HEK293T (cell line): Measurements from ENCODE around the gene MED27.

Experiments
- CTCF ChIA-PET: fragments of 350-600 bp; formaldehyde crosslinking; extraction: SDS; loops from one replicate; lab custom pipeline; 2021; ENCODE audit warnings: antibody characterized with exemption, inconsistent platforms; lab: Yijun Ruan, JAX
- POLR2A ChIA-PET: fragments of 350-600 bp; formaldehyde crosslinking; extraction: SDS; loops from one replicate; lab custom pipeline; 2020; ENCODE audit warnings: antibody characterized with exemption, inconsistent platforms; lab: Yijun Ruan, JAX
- DNase-seq: peaks from one replicate; pipeline ENCODE4 v3.0.0; 2012; ENCODE audit warnings: mixed read lengths; ENCODE audit errors: extremely low spot score
- ARNT ChIP-seq: fragments of 450-650 bp; IDR thresholded peaks from 2 replicates; pipeline ENCODE4 v1.6.1; 2017; ENCODE audit warnings: mild to moderate bottlenecking
- BHLHE40 ChIP-seq: fragments of 450-650 bp; IDR thresholded peaks from 2 replicates; pipeline ENCODE4 v1.6.1; 2016; ENCODE audit warnings: mild to moderate bottlenecking, moderate library complexity, borderline replicate concordance
- CTBP1 ChIP-seq: fragments of 450-650 bp; IDR thresholded peaks from 2 replicates; pipeline ENCODE4 v1.6.1; 2016; ENCODE audit warnings: borderline replicate concordance
- ELF4 ChIP-seq: fragments of 450-650 bp; IDR thresholded peaks from 2 replicates; pipeline ENCODE4 v1.6.1; 2017; ENCODE audit warnings: antibody characterized with exemption
- FOXA1 ChIP-seq: fragments of 450-650 bp; IDR thresholded peaks from 2 replicates; pipeline ENCODE4 v1.6.1; 2016; ENCODE audit warnings: mild to moderate bottlenecking
- FOXK2 ChIP-seq: fragments of 450-650 bp; IDR thresholded peaks from 2 replicates; pipeline ENCODE4 v1.6.1; 2016; ENCODE audit warnings: mild to moderate bottlenecking
- FOXM1 ChIP-seq: fragments of 450-650 bp; IDR thresholded peaks from 2 replicates; pipeline ENCODE4 v1.6.1; 2017; ENCODE audit warnings: mild to moderate bottlenecking, borderline replicate concordance
- HDGF ChIP-seq: fragments of 450-650 bp; IDR thresholded peaks from 2 replicates; pipeline ENCODE4 v1.6.1; 2017; ENCODE audit warnings: antibody characterized with exemption, borderline replicate concordance
- L3MBTL2 ChIP-seq: fragments of 450-650 bp; conservative IDR thresholded peaks from 2 replicates; pipeline ENCODE4 v1.6.1; 2016; ENCODE audit warnings: mild to moderate bottlenecking
- LEF1 ChIP-seq: fragments of 450-650 bp; IDR thresholded peaks from 2 replicates; pipeline ENCODE4 v1.6.1; 2017; ENCODE audit warnings: mild to moderate bottlenecking, borderline replicate concordance
- NFRKB ChIP-seq: fragments of 450-650 bp; IDR thresholded peaks from 2 replicates; pipeline ENCODE4 v1.6.1; 2016; ENCODE audit warnings: mild to moderate bottlenecking, moderate library complexity
- SP1 ChIP-seq: fragments of 450-650 bp; IDR thresholded peaks from 2 replicates; pipeline ENCODE4 v1.6.1; 2017
- SUZ12 ChIP-seq: fragments of 450-650 bp; IDR thresholded peaks from 2 replicates; pipeline ENCODE4 v1.6.1; 2016; ENCODE audit warnings: mild to moderate bottlenecking
- TARDBP ChIP-seq: fragments of 450-650 bp; IDR thresholded peaks from 2 replicates; pipeline ENCODE4 v1.6.1; 2016
- ZNF384 ChIP-seq: fragments of 450-650 bp; IDR thresholded peaks from 2 replicates; pipeline ENCODE4 v1.6.1; 2016
- TF ChIP-seq, protein P1 (sequence below): fragments of 450-650 bp; IDR thresholded peaks from 2 replicates; pipeline ENCODE4 v1.6.1; 2016

The MED27 gene

DNA sequence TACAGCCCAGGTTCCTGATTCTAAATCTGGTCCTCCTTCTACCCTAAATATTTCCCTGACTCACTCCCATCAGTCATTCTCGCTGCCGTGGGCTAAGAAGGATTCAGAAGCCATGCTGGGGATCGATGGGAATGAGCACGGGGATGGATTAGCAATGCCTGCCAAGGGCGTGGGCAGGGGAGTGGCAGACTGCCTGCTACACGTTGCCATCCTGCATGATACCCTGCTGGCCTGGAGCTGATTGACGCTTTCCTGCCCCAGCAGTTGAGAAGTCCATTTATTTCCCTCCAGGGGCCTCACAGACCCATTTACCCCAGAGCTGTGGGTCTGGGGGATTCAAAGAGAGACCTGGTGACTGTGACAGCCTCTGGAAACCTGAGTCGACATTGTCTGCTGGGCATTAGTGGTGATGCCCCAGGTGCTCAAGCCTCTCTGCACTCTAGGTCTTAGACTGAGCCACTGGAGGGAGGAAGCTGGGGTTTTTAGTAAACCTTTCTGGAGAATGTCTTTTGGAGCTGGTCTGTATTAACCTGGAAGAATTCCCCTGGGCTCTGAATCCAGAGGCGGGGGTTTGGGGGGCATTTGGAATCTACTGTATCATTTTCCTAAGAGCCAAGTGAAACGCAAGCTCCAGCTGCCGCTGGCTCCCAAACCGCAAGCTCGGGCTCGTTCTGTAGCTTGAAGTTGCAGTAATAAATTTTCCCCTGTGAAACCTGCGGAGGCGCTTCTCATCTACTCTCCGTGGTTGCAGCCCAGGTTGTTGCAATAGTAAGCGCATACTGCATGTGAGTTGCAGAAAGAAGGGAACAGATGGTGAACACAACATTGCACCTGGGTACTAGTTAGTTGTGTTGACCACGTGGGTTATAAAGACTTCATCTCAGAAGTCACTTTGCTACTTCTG is 263.4 kb downstream of the MED27 start:
- CTCF ChIA-PET, result interaction anchor here (0.6 kb wide), 2 partner anchors 138 to 1775 kb away, joined by 3 read pairs; no protein-coding TSS in a partner anchor
- POLR2A ChIA-PET, result no interaction called here
- DNase-seq, result no peak
- TF ChIP-seq LEF1 (no peak), FOXM1 (no peak), ARNT (no peak), BHLHE40 (no peak), SUZ12 (no peak), L3MBTL2 (no peak), NFRKB (no peak), ELF4 (no peak)
- TF ChIP-seq, protein P1, sequence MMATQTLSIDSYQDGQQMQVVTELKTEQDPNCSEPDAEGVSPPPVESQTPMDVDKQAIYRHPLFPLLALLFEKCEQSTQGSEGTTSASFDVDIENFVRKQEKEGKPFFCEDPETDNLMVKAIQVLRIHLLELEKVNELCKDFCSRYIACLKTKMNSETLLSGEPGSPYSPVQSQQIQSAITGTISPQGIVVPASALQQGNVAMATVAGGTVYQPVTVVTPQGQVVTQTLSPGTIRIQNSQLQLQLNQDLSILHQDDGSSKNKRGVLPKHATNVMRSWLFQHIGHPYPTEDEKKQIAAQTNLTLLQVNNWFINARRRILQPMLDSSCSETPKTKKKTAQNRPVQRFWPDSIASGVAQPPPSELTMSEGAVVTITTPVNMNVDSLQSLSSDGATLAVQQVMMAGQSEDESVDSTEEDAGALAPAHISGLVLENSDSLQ, result no peak

GRCh38 chr9:131814707-131815106 is 265.0 kb downstream of the MED27 start:
- no peak for DNase-seq
- TF ChIP-seq NFRKB, result no peak
- TF ChIP-seq HDGF, result no peak
- no peak for TF ChIP-seq SUZ12
- no peak for TF ChIP-seq CTBP1
- no peak for TF ChIP-seq ARNT
- TF ChIP-seq SP1, result no peak
- no peak for TF ChIP-seq ZNF384
- no peak for TF ChIP-seq FOXM1
- TF ChIP-seq, protein P1, result no peak
- no peak for TF ChIP-seq LEF1
- no peak for TF ChIP-seq BHLHE40
- no peak for TF ChIP-seq L3MBTL2
- POLR2A ChIA-PET, result no interaction called here
- CTCF ChIA-PET, result interaction anchor here (0.5 kb wide), 1 partner anchor 488 kb away, joined by 3 read pairs; no protein-coding TSS in a partner anchor

- CTCF ChIA-PET, result no interaction called here
- POLR2A ChIA-PET, result no interaction called here
- DNase-seq, result no peak
Measured at GRCh38 chr9:131813116-131813515, 266.6 kb downstream of the MED27 start.

DNA sequence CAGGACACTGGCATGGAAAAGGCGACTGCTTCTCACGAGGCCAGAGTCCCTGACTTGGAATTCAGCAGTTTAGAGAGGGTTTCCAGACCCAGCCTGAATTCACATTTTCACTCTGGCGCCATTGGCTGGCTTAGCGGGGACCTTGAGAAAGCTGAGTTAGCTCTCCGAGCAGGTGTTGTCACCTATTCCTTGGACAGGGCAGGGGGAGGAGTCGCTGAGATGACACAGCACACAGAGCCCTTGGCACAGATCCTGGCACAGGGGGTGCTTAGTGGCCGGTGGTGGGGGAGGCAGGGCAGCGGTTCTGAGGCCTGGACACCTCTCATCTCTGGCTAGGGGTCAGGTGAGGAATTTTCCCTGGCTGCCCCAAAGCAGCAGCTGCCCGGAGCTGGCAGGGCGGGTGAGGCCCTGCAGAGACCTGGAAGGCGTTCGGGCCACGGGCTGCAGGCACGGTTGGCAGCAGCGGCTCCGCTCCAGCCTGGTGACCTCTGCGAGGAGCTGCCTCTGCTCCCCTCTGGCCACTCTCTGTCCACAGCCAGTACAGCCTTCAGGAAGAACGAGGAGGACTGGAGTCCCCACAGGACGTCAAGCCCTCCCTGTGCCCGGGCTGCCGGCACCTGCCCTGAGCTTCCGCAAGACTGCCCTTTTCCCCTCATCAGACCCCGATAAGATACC is 267.4 kb downstream of the MED27 start:
- POLR2A ChIA-PET, result no interaction called here
- TF ChIP-seq FOXM1 (no peak), TARDBP (no peak), HDGF (no peak), ZNF384 (no peak), L3MBTL2 (no peak), SUZ12 (no peak), FOXA1 (no peak)
- no peak for DNase-seq
- CTCF ChIA-PET, result no interaction called here

More at GRCh38 chr9:131813116-131813515, 266.6 kb downstream of the MED27 start:
- no peak for TF ChIP-seq NFRKB
- TF ChIP-seq L3MBTL2, result no peak
- no peak for TF ChIP-seq SP1
- TF ChIP-seq HDGF, result no peak
- no peak for TF ChIP-seq FOXM1
- TF ChIP-seq SUZ12, result no peak

- TF ChIP-seq ZNF384 (no peak), FOXM1 (no peak), TARDBP (no peak), L3MBTL2 (no peak), CTBP1 (no peak), BHLHE40 (no peak), SP1 (no peak), ARNT (no peak), ELF4 (no peak), LEF1 (no peak), HDGF (no peak), FOXK2 (no peak), SUZ12 (no peak), FOXA1 (no peak), NFRKB (no peak)
- TF ChIP-seq, protein P1, result no peak
- POLR2A ChIA-PET, result no interaction called here
- DNase-seq, result no peak
- CTCF ChIA-PET, result interaction anchor here (0.6 kb wide), 1 partner anchor 422 kb away, joined by 8 read pairs; no protein-coding TSS in a partner anchor
Measured at GRCh38 chr9:131811405-131811804, 268.3 kb downstream of the MED27 start.
